Osteoblast (primary cell): Measurements from ENCODE around the gene RNF215. TPM values are rescaled to one million over a fixed set of nuclear protein-coding genes. Genes with fewer than 3 reads are reported as not detected.

Source experiments
- DNase-seq: peaks from one replicate; pipeline ENCODE4 v3.0.0; 2011; ENCODE audit warnings: low spot score, mixed read lengths; ENCODE audit not compliant: insufficient read length; ENCODE audit errors: missing footprints
- H2AFZ ChIP-seq: 2 replicates; pipeline ENCODE4 v1.6.0; 2011; ENCODE audit warnings: mild to moderate bottlenecking, low read length
- H3K27ac ChIP-seq: 2 replicates; pipeline ENCODE4 v1.5.1; 2011; ENCODE audit warnings: mild to moderate bottlenecking, low read depth, low read length, moderate library complexity
- H3K27me3 ChIP-seq: 2 replicates; pipeline ENCODE4 v1.6.0; 2012; ENCODE audit warnings: mild to moderate bottlenecking, control low read depth, inconsistent platforms, low read length, moderate library complexity; ENCODE audit not compliant: insufficient read depth
- H3K36me3 ChIP-seq: 2 replicates; pipeline ENCODE4 v1.5.1; 2011; ENCODE audit warnings: mild to moderate bottlenecking, low read length, control low read depth, moderate library complexity; ENCODE audit not compliant: insufficient read depth
- H3K4me1 ChIP-seq: 2 replicates; pipeline ENCODE4 v1.5.1; 2011; ENCODE audit warnings: mild to moderate bottlenecking, low read length, control low read depth, moderate library complexity; ENCODE audit not compliant: insufficient read depth
- H3K4me2 ChIP-seq: 2 replicates; pipeline ENCODE4 v1.6.0; 2011; ENCODE audit warnings: mild to moderate bottlenecking, low read length; ENCODE audit not compliant: insufficient read depth
- H3K4me3 ChIP-seq: fragments of 200-600 bp; sonication (generic); 3 replicates; pipeline ENCODE4 v1.5.1; 2012; ENCODE audit warnings: mild to moderate bottlenecking, low read length, inconsistent platforms; ENCODE audit not compliant: insufficient read depth
- H3K79me2 ChIP-seq: 2 replicates; pipeline ENCODE4 v1.6.0; 2012; ENCODE audit warnings: mild to moderate bottlenecking, low read length, control low read depth, inconsistent platforms; ENCODE audit not compliant: insufficient read depth
- H3K9me3 ChIP-seq: 2 replicates; pipeline ENCODE4 v1.5.1; 2011; ENCODE audit warnings: low read depth, low read length, control low read depth
- H4K20me1 ChIP-seq: 2 replicates; pipeline ENCODE4 v1.6.0; 2012; ENCODE audit warnings: mild to moderate bottlenecking, low read length, control low read depth; ENCODE audit not compliant: insufficient read depth
- total RNA-seq: library from RNA; depleted of rRNA; stranded (reverse); fragments of >200 nt; gene quantifications from 2 replicates; pipeline ENCODE4 v1.2.3, GENCODE V29; 2012
- TF ChIP-seq, protein P1 (sequence below): IDR thresholded peaks from 2 replicates; pipeline ENCODE4 v1.5.1; 2011; ENCODE audit warnings: mild to moderate bottlenecking, low read depth, low read length, moderate library complexity; ENCODE audit errors: extremely low read depth

Gene RNF215
- total RNA-seq, 1 donor = 20.6 TPM

GRCh38 chr22:30393885-30394284 lies 6.7 kb upstream of the RNF215 start:
- H2AFZ ChIP-seq = no peak overlapping the region
- DNase-seq = peak; percentile 15
- H4K20me1 ChIP-seq = peaks cover 14% of the 10 kb centered on the region
- peaks cover 25% of the 10 kb centered on the region for H3K79me2 ChIP-seq
- no peaks in the 10 kb centered on the region for H3K36me3 ChIP-seq
- H3K4me3 ChIP-seq = no peak overlapping the region
- H3K9me3 ChIP-seq = no peaks in the 10 kb centered on the region
- peaks cover 20% of the 10 kb centered on the region for H3K4me1 ChIP-seq
- H3K27me3 ChIP-seq = no peaks in the 10 kb centered on the region
- TF ChIP-seq, protein P1, sequence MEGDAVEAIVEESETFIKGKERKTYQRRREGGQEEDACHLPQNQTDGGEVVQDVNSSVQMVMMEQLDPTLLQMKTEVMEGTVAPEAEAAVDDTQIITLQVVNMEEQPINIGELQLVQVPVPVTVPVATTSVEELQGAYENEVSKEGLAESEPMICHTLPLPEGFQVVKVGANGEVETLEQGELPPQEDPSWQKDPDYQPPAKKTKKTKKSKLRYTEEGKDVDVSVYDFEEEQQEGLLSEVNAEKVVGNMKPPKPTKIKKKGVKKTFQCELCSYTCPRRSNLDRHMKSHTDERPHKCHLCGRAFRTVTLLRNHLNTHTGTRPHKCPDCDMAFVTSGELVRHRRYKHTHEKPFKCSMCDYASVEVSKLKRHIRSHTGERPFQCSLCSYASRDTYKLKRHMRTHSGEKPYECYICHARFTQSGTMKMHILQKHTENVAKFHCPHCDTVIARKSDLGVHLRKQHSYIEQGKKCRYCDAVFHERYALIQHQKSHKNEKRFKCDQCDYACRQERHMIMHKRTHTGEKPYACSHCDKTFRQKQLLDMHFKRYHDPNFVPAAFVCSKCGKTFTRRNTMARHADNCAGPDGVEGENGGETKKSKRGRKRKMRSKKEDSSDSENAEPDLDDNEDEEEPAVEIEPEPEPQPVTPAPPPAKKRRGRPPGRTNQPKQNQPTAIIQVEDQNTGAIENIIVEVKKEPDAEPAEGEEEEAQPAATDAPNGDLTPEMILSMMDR = no peak
- H3K27ac ChIP-seq = no peak overlapping the region
- H3K4me2 ChIP-seq = no peak overlapping the region

GRCh38 chr22:30393322-30393680 lies 6.1 kb upstream of the RNF215 start:
- no peaks in the 10 kb centered on the region for H3K36me3 ChIP-seq
- TF ChIP-seq, protein P1 = no peak
- no peak overlapping the region for H3K4me2 ChIP-seq
- H3K4me3 ChIP-seq = no peak overlapping the region
- peaks cover 8% of the 10 kb centered on the region for H4K20me1 ChIP-seq
- H3K4me1 ChIP-seq = peaks cover 14% of the 10 kb centered on the region
- H3K27ac ChIP-seq = no peak overlapping the region
- H2AFZ ChIP-seq = no peak overlapping the region
- peaks cover 19% of the 10 kb centered on the region for H3K79me2 ChIP-seq
- DNase-seq = peak; percentile 19
- H3K9me3 ChIP-seq = no peaks in the 10 kb centered on the region
- no peaks in the 10 kb centered on the region for H3K27me3 ChIP-seq

DNA sequence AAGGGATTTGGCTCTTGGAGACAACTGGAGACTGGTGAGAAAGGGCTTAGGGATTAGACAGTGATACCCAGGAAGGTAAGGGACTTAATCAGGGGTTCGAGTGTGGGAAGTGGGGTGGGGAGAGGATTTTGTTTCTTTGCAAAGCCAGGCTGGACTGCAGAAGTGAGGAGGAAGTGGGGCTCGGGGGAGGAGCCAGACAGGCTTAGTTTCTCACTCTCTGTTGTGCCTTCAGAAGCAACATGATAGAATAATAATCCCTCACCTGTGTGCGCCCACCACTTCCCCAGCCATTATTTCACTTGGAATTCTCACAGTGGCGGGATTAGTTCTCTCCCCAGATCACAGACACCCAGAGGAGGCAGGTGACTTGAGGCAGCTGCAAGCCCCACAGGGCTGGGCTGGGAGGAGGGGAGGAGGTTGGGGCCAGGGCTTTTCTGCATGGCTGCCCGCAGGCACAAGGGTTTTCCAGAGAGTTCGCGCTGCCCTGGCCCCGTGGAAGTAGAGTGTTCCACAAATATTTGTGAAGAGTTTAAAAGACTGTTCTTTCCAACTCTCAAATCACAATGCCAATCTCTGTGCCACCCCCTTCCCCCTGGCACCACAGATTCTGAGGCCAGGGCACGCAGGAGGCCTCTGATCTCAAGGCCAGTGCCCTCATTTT lies 5.6 kb upstream of the RNF215 start:
- TF ChIP-seq, protein P1 = no peak
- H3K27ac ChIP-seq = no peak overlapping the region
- H3K9me3 ChIP-seq = no peaks in the 10 kb centered on the region
- no peak overlapping the region for H3K4me2 ChIP-seq
- H4K20me1 ChIP-seq = peaks cover 3% of the 10 kb centered on the region
- H2AFZ ChIP-seq = no peak overlapping the region
- no peaks in the 10 kb centered on the region for H3K27me3 ChIP-seq
- no peaks in the 10 kb centered on the region for H3K36me3 ChIP-seq
- peaks cover 10% of the 10 kb centered on the region for H3K4me1 ChIP-seq
- peaks cover 14% of the 10 kb centered on the region for H3K79me2 ChIP-seq
- no peak overlapping the region for H3K4me3 ChIP-seq
- peak; percentile 46 for DNase-seq

- no peaks in the 10 kb centered on the region for H3K27me3 ChIP-seq
- H3K9me3 ChIP-seq = no peaks in the 10 kb centered on the region
- H4K20me1 ChIP-seq = no peaks in the 10 kb centered on the region
- no peaks in the 10 kb centered on the region for H3K36me3 ChIP-seq
- H3K4me3 ChIP-seq = no peak overlapping the region
- H3K4me2 ChIP-seq = no peak overlapping the region
- peak overlapping the region; percentile 5 for H2AFZ ChIP-seq
- peak; percentile 92 for DNase-seq
- no peak overlapping the region for H3K27ac ChIP-seq
- TF ChIP-seq, protein P1 = peak; percentile 71
- H3K4me1 ChIP-seq = peaks cover 8% of the 10 kb centered on the region
- peaks cover 7% of the 10 kb centered on the region for H3K79me2 ChIP-seq
Observed at GRCh38 chr22:30390974-30391691, 3.9 kb upstream of the RNF215 start.
